Astrocyte of the cerebellum (primary cell): ENCODE results near the gene GAS7.

ENCODE experiments used
- DNase-seq: peaks from one replicate; pipeline ENCODE4 v3.0.0-alpha.2; 2011; ENCODE audit warnings: low read depth
- H3K4me3 ChIP-seq: 2 replicates; pipeline ENCODE4 v1.5.1; 2011; ENCODE audit warnings: mild to moderate bottlenecking, low read depth, low read length, moderate library complexity
- in situ Hi-C: cut with HindIII; loops from 2 replicates; pipeline ENCODE4 v1.10.0; 2017; ENCODE audit warnings: low sequenced_read_pairs
- TF ChIP-seq, protein P1 (sequence below): IDR thresholded peaks from 2 replicates; pipeline ENCODE4 v1.5.1; 2012; ENCODE audit warnings: low read length, low read depth, moderate library complexity, mild to moderate bottlenecking; ENCODE audit errors: missing control alignments

Gene GAS7

DNA sequence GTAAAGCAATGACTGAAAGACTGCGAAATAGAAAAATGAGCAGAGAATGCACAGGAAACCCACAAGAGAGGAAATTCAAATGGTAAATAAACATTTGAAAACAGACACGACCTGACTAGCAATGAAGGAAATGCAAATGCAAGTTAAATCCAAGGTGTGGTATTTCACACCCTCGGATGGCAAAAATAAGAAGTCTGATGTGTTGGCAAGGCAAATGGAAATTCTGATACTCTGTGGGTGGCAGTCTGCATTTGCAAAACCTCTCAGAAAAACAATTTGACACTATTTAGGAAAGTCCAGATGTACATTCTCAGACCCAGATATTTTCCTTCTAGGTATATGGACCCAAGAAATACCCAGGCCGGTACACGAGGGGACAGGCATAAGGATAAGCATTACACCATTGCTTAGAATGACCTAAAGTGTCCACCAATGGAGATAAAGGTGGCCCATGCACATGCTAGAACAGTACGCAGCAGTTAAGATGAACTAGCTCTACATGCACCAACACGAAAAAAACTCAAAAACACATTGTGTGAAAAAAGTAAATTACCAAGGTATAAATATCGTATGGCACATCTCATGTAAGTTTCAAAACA lies 116.7 kb downstream of the GAS7 start:
- H3K4me3 ChIP-seq = no peak overlapping the region
- TF ChIP-seq, protein P1, sequence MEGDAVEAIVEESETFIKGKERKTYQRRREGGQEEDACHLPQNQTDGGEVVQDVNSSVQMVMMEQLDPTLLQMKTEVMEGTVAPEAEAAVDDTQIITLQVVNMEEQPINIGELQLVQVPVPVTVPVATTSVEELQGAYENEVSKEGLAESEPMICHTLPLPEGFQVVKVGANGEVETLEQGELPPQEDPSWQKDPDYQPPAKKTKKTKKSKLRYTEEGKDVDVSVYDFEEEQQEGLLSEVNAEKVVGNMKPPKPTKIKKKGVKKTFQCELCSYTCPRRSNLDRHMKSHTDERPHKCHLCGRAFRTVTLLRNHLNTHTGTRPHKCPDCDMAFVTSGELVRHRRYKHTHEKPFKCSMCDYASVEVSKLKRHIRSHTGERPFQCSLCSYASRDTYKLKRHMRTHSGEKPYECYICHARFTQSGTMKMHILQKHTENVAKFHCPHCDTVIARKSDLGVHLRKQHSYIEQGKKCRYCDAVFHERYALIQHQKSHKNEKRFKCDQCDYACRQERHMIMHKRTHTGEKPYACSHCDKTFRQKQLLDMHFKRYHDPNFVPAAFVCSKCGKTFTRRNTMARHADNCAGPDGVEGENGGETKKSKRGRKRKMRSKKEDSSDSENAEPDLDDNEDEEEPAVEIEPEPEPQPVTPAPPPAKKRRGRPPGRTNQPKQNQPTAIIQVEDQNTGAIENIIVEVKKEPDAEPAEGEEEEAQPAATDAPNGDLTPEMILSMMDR = no peak
- in situ Hi-C loops = no loop called here
- DNase-seq = no peak

GRCh38 chr17:10077561-10078299 lies 120.7 kb downstream of the GAS7 start:
- no peak for DNase-seq
- in situ Hi-C loops = no loop called here

DNA sequence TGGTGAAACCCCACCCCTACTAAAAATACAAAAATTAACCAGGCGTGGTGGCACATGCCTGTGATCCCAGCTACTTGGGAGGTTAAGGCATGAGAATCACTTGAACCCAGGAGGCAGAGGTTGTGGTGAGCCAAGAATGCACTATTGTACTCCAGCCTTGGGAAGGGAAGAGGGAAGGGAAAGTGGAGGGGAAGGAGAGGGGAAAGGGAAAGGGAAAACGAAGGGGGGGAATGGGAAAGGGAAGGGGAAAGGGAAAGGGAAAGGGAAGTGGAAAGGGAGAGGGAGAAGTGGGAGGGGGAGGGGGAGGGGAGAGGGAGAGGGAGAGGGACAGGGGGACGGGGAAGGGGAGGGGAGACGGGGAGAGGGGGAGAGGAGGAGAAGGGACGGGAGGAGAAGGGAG lies 122.5 kb downstream of the GAS7 start:
- TF ChIP-seq, protein P1 = no peak
- in situ Hi-C loops = no loop called here
- no peak overlapping the region for H3K4me3 ChIP-seq
- no peak for DNase-seq

More at GRCh38 chr17:10077561-10078299, 120.7 kb downstream of the GAS7 start:
- TF ChIP-seq, protein P1 = no peak
- H3K4me3 ChIP-seq = no peak overlapping the region

DNA sequence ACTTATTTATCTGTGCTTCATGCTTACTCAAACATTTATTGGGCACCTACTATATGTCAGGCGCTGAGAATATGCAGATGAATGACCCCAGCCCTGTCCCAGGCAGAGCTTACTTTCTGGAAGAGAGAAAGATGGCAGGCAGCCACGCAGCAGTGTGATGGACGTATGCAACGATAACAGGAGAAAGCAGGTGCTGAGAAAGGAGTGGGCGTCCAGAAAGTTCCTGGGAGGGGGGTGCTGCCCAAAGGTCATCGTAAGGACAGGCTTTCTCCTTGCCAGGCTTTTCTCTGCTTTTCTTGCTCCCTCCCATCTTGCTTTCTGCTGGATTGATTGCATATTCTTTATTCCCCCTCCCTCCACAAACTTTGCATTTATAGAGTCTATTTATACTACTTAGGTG lies 124.5 kb downstream of the GAS7 start:
- no peak overlapping the region for H3K4me3 ChIP-seq
- TF ChIP-seq, protein P1 = no peak
- in situ Hi-C loops = loop anchor here (25.0 kb wide), 1 partner anchor 113 kb away; the partner anchor contains the start of gene GAS7
- no peak for DNase-seq

DNA sequence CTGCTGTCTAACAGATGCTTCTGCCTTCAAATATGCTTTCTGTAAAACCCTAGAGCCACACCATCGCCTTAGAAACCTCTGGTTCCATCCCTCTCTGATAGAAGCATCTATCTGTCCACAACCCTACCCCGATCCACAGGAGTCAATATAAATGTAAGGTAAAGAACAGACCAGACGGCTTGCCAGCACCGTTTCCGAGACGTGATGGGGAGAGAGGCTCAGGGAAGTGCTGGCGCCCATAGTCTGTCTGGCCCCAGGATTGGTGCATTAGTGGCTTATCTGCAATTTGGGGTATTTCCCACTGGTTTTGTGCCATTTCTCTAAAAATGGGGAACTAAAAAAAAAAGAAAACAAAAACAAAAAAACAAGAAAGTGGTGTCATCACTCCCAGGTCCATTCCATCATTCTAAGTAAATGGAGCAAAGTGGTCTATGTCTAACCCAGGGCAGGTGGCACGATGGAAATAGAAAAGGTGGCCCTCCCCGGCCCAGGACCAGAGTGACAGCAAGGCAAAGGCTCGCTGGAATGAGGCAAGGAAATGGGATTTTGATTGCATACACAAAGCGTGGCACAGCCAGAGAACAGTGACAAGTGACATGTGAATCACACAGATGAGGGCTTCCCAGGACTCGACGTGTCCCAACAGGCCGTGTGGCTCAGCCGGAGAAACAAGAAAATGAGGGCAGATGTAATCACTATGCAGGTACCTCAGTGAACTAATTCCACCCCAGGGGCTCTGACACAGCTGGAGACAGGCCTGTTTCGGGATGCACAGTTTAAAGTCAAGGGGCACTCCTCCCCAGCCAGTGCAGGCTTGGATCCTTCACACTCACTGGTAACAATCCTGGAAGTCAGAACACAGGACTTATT lies 125.6 kb downstream of the GAS7 start:
- H3K4me3 ChIP-seq = no peak overlapping the region
- TF ChIP-seq, protein P1 = no peak
- in situ Hi-C loops = loop anchor here (25.0 kb wide), 1 partner anchor 115 kb away; the partner anchor contains the start of gene GAS7
- DNase-seq = no peak

GRCh38 chr17:10072086-10072485 lies 126.3 kb downstream of the GAS7 start:
- in situ Hi-C loops = loop anchor here (25.0 kb wide), 1 partner anchor 115 kb away; the partner anchor contains the start of gene GAS7

More at GRCh38 chr17:10072086-10072485, 126.3 kb downstream of the GAS7 start:
- TF ChIP-seq, protein P1 = no peak
- no peak overlapping the region for H3K4me3 ChIP-seq
- no peak for DNase-seq
